Hippocampal formation (tissue), 2 donors: ENCODE results near the gene ZDHHC16.

Experiments used
- DNase-seq, 2 donors: peaks; one replicate each; lab custom pipeline; 2025; lab: John Stamatoyannopoulos, UW

The ZDHHC16 gene

DNA sequence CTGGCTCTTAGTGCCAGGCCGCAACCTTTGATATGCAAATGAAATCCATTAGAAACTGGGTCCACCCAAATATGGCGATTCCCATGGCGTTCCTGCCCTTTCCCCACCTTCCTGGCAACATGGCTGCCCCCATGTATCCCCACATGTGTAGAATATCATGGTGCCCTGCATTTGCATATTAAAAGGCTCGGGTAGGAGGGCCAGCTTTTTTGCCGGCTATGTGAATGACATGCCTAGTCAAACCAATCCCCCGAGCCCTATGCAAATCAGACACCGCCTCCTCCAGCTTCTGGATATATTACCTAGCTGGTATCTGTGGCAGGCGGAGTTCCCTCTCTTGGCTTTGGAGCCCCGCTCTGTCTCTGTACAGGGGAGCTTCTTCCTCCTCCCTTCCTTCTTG is 34.0 kb downstream of the ZDHHC16 start:
- DNase-seq, result no peak

DNA sequence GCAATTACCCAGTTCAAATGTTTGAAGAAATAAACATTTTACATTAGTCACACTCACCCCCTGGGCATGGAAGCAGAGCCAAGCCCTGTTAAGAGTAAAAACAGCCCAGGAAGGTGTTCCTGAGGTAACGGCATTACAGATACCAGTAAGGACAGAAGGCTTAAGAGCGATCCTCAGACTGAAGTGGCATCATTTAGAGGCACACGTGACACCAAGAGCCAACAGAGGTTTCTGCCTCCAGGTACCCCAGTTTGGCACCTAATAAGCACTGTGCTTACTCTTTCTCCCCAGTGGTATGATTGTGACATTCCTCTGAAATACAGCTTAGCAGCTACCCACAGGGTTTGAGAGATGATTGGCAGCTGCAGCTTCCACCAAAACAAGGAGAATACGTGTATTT is 35.1 kb downstream of the ZDHHC16 start:
- DNase-seq, result no peak

DNA sequence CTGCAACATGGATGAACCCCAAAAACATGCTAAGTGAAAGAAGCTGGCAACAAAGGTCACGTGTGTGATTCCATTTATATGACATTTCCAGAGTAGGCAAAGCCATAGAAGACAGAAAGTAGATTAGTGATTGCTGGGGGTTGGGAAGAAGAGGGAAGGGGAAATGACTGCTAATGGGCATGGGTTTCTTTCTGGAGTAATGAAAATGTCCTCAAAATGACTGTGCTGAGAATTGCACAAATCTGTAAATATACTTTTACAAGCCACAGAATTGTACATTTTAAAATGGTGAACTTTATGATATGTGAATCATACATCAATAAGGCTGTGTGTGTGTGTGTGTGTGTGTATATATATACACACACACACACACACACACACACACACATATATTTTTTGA is 36.4 kb downstream of the ZDHHC16 start:
- DNase-seq, result no peak

DNA sequence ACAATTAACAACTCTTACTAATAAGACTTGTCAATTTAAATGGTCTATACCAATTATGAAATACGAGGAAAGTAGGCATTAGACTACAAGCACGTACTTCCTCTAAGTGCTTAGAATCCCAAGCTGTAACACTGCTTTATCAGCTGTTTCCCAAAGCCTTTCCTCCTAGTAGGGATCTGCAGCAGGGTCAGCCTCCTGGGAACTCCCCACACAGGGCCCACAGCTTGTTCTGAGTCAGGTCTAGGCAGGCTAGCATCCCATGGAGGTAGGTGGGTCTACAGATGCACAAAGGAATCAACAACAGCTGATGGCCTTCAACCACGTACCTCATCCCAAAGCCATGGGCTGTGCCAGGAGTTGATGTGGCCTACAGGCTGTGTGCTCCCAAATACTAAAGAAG is 37.5 kb downstream of the ZDHHC16 start:
- DNase-seq, result no peak

DNA sequence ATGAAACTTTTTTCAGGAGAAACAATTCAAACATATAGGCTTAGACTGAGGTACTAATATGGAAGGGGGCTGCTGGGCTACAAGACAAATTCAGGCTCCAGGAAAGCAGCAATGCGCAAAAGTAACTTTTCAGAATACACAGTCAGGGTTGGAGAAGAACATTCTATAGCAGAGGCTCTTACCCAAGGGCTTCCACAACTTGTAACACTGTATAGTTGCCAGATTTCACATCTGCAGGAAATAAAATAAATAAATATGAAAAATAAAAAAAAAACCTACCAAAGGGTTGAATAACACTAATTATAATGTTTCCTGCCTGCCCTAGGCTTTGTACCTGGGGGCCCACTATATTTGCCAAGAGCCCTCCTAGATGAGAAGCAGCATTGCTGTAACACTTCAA is 37.9 kb downstream of the ZDHHC16 start:
- DNase-seq, result no peak

DNA sequence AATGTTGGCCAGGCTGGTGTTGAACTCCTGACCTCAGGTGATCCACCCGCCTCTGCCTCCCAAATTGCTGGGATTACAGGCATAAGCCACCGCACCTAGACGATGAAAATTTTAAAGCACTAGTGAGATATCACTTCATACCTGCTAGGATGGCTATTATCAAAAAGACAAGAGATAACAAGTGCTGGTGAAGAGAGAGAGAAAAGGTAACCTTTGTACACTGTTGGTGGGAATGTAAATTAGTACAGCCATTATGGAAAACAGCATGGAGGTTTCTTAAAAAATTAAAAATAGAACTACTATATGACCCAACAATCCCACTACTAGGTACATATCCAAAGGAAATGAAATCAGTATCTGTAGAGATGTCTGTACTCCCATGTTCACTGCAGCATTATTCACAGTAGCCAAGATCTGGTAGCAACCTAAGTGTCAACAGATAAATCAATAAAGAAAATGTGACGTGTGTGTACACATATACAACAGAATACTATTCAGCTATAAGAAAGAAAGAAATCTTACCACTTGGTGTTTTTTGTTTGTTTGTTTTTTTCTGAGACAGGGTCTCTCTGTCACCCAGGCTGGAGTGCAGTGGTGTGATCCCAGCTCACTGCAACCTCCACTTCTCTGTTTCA is 39.8 kb downstream of the ZDHHC16 start:
- DNase-seq, result no peak

DNA sequence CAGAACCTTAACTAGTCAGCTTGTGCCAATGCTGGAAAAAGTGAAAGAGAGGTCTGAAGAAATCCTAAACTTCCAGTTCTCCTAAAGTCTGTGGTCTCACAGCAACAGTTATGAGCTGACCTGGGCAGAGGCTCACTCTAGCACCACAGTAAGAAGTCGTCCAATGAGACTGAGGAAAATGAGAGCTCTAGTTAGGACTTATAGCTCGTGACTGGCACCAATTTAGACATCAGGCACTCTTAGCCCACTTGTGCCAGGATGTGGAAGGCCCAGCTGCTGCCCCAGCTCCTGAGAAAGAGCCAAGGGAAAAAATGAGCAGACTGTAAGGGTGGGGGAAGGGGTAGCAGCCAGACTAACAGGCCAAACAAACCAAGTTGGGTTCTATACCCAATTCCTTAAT is 44.6 kb downstream of the ZDHHC16 start:
- DNase-seq, result peak; percentile 42 to 70

DNA sequence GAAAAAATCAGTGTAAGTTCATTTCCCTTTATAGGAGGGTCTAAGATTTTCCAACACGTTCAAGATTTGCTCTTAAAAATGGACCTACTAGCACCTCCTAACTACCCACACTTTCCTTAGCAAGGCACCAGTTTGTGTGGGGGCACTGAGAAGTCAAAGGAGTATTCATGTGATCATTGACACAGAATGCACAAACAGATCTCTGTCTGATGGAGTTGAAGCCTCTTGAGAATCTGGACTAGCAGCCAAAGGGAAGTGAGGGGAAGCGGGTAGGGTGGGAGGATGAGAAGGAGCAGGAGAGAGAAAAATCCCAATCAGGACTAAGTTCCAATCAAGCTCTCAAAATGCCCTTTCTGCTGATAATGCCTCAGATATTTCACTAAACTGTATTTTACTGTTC is 48.2 kb downstream of the ZDHHC16 start:
- DNase-seq, result peak; percentile 28 to 62

DNA sequence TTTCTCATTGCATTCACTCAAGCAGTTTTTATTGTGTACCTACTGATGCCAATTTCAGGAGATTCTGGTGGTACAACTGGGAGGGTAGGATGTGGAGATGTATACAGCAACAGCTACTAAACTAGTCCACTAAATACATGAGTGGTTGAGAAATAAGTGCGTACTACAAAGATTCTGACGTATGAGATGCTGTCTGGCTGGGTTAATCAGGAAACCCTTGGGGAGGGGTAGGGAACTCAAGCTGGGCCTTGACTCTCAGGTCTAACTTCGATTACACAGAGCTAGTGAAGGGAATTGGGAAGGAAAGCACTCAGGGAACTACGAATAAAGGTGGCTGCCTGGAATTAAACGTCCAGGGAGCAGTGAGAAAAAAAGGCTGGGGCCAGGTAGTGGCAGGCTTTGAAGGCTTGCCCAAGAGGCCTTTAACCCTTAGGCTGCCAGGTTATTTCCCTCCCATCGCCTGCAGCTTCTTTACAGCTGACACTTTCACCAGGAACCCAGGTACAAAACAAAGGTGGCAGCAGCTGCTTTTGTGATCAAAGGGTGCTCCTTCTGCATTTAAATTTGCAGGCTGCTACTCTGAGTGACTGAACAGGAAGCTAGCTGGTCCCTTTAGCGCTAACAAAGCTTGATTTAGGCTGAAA is 49.0 kb downstream of the ZDHHC16 start:
- DNase-seq, result no peak

DNA sequence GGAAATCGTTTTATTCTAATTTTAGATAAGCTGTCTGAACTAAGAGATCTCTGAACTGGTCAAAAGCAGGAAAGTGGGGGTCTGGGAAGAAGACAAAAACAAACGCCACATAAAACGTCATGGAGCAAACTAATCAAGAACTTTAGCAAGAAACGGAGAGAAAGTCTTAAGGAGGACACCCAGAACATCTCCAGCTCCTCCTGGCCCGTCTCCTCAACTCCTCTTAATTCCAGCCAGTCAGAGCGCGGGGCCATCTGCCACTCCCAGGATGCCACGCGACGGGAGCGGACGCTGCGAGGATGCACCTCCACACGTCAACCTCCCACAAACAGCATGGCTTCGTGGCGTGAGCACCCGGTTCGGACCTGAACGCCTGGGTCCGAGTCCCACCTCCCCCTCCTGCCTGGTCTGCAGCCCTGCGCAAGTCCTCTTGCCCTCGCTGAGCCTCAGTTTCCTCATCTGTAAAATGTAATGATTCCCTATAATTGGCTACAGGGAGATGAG is 51.6 kb downstream of the ZDHHC16 start:
- peak; percentile 57 to 65 for DNase-seq

DNA sequence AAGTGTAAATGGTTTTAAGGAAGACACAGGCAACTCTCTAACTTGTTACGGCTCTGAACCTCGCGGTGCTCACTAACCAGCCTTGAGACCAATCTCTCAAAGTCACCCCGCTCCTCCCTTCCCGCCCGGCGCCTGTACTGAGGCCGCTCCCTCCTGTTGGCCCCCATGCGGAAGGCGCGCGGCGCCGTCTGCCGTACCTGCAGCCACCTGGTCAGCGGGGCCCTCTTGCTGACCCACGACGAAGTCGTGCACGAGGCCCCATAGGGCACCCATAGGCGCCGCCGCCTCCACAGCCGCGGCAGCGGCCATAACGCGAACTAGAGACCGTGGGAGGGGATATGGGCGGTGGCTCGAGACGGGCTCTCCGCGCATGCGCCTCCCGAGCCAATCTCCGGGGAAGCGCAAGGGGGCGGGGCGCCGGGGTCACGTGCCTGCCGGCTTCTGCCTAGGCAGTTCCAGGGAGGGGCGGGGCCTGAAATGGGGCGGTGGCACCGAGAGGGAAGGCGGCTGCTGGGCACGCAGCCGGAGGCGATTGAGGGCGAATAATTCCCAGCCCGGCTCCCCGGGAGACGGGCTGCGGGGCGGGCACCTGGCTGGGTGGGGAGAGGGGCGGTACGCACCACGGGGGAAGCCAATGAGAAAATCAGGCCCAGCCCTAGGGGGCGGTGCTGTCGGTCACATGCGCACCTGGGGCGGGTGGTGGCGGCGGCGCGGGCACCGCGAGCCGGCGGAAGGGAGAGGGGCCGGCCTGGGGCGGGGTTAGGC is 52.3 kb downstream of the ZDHHC16 start, which contains the start of gene MMS19:
TSS of gene MMS19 (minus strand) at position 347 of the 765 bp plus-strand sequence. CDS start at position 309, 38 bp downstream.
- DNase-seq, result peak; percentile 99 to 100

DNA sequence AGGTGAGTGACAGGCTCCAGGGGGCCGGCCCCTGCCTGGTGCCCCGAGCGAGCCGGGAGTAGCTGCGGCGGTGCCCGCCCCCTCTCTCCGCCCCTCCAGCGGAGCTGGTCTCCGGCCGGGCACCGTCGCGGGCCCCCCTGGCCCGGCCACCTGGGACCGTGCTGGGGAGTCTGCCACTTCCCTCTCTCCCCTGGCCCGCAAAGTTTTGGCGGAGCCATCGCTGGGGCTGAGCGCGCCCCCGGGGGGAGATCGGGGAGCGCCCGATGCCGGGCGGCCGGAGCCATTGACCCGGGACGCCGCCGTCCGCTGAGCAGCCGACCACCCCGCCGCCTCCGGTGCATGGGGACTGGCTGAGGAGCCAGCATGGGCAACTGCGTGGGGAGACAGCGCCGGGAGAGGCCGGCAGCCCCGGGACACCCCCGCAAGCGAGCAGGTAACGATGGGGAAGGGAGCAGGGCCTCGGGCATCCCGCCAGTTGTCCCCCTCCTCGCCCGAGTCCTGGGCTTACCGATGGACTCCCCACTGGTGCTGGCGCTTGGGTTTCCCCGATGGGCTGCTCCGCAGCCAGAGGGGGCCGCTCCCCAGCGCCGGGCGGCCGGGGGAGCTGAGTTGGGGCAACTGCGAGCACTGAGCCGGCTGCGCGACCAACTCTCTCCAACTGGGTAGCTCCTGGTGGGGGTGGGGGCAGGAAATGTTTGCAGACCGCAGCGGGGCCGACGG is 53.0 kb downstream of the ZDHHC16 start, which contains the start of gene UBTD1:
TSS of gene UBTD1 (plus strand) at position 84 of the 720 bp plus-strand sequence. CDS start at position 364, 280 bp downstream.
- no peak for DNase-seq

DNA sequence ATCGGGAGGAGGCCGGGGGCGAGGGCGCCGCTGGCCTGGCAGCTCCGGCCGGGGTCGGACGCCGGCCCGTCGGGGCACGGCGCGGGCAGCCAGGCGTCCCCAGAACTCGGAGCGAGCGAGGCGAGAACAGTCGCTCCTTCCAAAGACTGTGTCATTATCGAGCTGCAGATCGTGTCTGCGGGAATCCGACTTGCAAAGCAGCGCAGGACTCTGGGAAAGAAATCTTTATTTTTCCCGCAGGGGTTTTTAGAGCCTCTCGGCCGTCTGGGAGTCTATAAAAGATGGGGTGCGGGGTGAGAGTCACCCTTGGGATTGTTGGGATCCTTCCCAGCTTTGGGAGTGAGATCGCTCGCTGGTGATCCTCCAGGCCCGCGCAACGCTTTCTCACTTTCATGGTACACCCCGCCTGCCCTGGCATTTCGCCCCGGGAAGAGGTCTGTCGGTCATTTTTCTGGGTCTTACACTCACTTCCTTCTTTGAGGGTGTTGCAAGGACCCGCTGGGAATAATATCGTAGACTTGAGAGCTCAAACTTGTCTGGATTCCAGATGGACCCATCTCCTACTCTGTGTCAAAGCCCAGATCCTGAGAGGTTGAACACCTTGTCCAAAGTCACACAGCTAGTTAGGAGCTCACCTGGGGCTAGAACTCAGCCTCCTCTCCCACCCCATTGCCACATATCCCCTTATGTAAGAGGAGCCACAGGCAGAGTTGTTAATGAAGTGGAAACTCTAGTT is 53.8 kb downstream of the ZDHHC16 start:
- peak; percentile 35 to 49 for DNase-seq

DNA sequence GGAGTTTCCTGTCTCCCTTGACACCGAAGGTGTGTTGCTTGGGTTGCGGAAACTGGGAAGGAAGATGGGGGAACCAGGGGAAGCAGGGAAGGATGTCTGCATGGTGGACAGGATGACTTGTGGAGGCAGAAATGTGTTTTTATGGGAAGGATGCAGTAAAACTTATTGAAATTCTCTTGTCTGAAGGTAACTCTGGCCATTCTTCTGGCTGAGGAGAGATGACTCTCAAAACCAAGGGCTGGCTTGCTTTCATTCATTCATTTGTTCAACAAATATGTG is 54.3 kb downstream of the ZDHHC16 start:
- no peak for DNase-seq

DNA sequence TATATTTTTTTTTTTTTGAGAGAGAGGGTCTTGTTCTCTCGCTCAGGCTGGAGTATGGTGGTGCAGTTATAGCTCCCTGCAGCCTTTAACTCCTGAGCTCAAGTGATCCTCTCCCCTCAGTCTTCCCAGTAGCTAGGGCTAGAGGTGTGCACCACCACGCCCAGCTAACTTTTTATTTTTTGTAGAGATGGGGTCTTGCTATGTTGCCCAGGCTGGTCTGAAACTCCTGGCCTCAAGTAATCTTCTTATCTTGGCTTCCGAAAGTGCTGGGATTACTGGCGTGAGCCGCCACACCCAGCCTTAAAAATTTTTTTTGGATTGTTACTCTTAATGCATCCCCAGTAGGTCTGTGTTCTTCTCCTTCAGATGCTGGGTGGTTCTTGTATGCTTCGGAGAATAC is 56.9 kb downstream of the ZDHHC16 start:
- no peak for DNase-seq

DNA sequence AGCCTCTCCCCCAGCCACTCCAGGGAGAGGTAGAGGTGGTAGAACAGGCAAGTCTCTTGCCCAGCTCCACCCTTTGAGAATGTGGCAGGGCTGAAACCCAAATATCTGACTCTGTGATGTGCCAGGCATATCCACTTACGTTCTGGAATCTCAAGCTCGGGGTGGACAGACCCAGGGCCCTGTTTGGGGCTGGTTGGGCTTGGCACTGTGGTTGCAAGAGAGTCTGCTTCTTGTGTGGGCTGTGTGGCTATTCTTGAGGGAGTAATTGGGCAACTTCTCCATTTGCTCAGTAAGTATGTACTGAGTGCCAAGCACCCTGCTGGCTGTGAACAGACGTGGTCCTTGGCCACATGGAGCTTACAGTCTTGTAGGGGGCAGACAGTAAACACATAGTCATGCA is 57.4 kb downstream of the ZDHHC16 start:
- DNase-seq, result no peak

DNA sequence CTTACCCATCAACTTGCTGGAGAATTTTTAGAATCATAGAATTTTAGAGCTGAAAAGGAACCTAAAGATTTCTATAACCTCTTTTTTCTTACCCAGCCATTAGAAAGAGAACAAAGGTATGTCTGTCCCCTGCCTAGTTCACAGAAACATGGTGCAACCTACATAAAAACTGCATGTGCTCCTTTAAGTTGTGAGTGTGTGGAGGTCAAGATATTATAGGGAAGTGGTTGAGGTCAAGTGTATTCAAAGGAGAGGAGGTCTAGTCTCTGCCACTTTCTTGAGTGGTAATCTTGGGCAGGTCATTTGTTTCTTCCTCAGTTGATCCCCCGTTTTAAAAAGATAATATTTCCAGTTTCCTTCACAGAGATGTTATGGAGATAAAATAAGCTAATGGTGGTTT is 59.2 kb downstream of the ZDHHC16 start:
- DNase-seq, result no peak

DNA sequence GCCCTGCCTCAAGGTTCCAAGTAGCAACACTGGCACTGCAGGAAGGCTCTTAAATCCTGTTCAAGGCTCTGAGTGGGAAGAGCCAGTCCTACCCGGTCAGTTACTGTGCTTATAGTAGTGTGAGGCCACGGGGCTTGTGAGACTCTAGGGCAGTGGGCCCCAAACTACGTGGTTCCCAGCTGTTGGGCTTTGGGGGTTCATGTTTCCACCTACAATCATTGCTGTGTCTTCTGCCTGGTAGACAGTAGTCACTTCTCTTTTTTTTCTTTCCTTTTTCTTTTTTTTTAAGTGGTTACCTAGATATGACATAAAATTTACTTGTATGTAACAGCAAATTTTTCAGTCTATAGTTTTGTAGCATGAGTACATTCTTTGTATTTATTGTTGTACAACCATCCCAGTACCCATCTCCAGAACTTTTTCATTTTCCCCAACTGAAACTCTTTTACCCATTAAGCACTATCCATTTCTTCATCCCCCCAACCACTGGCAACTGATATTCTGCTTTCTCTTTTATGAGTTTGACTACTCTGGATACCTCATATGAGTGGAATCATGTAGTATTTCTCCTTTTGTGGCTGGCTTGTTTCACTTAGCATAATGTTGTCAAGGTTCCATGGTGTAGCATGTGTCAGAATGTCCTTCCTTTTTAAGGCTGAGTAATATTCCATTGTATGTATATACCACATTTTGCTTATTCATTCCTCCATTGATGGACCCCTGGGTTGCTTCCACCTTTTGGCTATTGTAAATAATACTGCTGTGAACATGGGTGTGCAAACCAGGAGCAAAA is 60.4 kb downstream of the ZDHHC16 start:
- DNase-seq, result no peak
